OCI-LY7 (cell line): ENCODE measurements around the gene NRCAM.

Experiments used
- CTCF ChIP-seq: fragments of 200-600 bp; sonication (generic); conservative IDR thresholded peaks from 2 replicates; pipeline ENCODE4 v1.5.1; 2014; ENCODE audit warnings: mild to moderate bottlenecking, antibody characterized with exemption, low read length, moderate library complexity, mixed read lengths
- EZH2phosphoT487 ChIP-seq: fragments of 200-600 bp; sonication (generic); IDR thresholded peaks from 2 replicates; pipeline ENCODE4 v1.6.1; 2018; ENCODE audit warnings: low read depth, borderline replicate concordance, mild to moderate bottlenecking, mixed run types, antibody characterized with exemption, low read length, moderate library complexity, mixed read lengths

DNA sequence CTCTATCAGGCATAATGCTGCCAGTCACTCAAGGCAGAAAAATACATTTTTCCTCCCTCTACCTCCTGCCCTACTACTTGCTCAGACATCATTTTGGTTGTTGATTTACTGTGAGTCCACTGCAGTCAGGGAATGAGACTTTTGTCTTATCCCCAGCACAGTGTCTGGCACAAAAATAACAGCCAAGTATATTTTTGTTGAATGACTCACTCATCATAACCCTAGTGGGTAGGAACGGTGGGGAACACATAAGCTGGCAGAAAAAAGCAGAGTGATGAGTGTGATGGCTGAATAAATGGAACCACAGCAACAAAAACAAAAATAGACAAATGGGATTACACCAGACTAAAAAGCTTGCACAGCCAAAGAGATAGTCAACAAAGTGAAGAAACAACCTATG, 260.2 kb downstream of the NRCAM start:
- no peak for TF ChIP-seq CTCF
- no peak for TF ChIP-seq EZH2phosphoT487
